Measurements from ENCODE around the gene MBIP.

MBIP gene

DNA sequence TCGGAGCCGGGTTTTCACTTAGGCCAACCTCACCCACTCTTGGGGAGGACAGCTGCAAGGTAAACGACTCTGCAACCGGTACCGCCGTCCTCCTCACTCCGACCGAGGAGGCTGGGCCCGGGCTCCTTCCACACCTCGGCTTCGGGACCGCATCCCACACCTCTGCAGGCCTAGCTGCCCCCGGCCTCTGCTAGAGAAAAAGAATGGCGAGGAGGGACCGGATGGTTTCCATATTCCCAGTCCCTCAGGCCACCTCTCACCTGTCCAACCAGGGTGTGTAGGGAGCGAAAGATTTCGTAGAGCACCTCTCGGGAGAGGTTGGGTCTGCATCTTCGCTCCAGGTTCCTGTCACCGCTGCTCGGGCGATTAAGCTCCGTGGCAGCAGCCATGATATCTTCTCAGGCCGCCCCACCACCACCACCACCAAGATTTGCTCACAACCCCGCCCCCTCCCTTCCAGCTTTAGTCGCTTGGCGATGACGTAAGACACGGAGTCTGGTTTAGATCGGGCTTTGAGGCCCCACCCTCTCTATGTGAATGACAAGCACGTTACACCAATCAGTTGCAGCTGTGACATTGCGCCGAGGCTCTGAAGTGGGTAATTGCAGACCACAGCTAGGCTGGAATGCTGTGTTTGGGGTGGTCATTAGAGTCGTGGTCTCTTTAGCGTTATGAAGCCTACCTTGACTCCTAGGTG is at the start of gene MBIP:
Gene MBIP (minus strand): TSS at position 438 of the 697 bp plus-strand sequence. CDS start 49 bp downstream, at position 389.
- TF ChIP-seq, protein P1, sequence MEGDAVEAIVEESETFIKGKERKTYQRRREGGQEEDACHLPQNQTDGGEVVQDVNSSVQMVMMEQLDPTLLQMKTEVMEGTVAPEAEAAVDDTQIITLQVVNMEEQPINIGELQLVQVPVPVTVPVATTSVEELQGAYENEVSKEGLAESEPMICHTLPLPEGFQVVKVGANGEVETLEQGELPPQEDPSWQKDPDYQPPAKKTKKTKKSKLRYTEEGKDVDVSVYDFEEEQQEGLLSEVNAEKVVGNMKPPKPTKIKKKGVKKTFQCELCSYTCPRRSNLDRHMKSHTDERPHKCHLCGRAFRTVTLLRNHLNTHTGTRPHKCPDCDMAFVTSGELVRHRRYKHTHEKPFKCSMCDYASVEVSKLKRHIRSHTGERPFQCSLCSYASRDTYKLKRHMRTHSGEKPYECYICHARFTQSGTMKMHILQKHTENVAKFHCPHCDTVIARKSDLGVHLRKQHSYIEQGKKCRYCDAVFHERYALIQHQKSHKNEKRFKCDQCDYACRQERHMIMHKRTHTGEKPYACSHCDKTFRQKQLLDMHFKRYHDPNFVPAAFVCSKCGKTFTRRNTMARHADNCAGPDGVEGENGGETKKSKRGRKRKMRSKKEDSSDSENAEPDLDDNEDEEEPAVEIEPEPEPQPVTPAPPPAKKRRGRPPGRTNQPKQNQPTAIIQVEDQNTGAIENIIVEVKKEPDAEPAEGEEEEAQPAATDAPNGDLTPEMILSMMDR (IDR thresholded peaks at IDR 0.05; ENCODE audit: low read depth, low read length), result no peak
- peak; percentile 98 for DNase-seq (ENCODE audit: low read depth, low spot score)
- H3K4me3 ChIP-seq (ENCODE audit: low read depth, low read length), result peak within 1 kb of the TSS; percentile 64
- in situ Hi-C loops (cut with HindIII; ENCODE audit: low sequenced_read_pairs), result no loop called here

GRCh38 chr14:36367985-36368774 is 47.7 kb upstream of the MBIP start:
- TF ChIP-seq, protein P1 (IDR thresholded peaks at IDR 0.05; ENCODE audit: low read depth, low read length), result no peak
- in situ Hi-C loops (cut with HindIII; ENCODE audit: low sequenced_read_pairs), result no loop called here
- no peak overlapping the region for H3K4me3 ChIP-seq (ENCODE audit: low read depth, low read length)
- DNase-seq (ENCODE audit: low read depth, low spot score), result no peak

DNA sequence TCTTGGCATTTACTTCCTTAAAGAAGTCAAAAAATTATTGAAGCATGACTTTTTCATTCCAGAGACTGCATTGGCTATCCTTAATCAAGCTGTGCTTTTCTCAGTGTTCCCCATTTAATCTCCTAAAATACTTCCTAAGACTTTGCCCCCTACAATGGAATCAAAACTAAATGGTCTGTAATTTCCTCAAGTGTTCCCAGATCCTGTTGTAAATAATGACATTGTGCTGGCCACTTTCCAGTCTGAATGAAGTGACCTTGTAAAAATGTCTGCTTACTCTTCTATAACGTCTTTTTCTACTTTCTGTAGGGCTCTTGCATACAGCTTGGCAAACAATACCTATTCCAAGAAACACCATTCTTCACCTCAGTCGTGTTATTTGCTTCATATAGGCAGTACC is 45.3 kb upstream of the MBIP start:
- TF ChIP-seq, protein P1 (IDR thresholded peaks at IDR 0.05; ENCODE audit: low read depth, low read length), result no peak
- in situ Hi-C loops (cut with HindIII; ENCODE audit: low sequenced_read_pairs), result no loop called here
- DNase-seq (ENCODE audit: low read depth, low spot score), result no peak
- H3K4me3 ChIP-seq (ENCODE audit: low read depth, low read length), result no peak overlapping the region

GRCh38 chr14:36363704-36364103 is 43.3 kb upstream of the MBIP start:
- DNase-seq (ENCODE audit: low read depth, low spot score), result no peak
- no peak overlapping the region for H3K4me3 ChIP-seq (ENCODE audit: low read depth, low read length)
- in situ Hi-C loops (cut with HindIII; ENCODE audit: low sequenced_read_pairs), result no loop called here

GRCh38 chr14:36362648-36363047 is 42.2 kb upstream of the MBIP start:
- H3K4me3 ChIP-seq (ENCODE audit: low read depth, low read length), result no peak overlapping the region
- in situ Hi-C loops (cut with HindIII; ENCODE audit: low sequenced_read_pairs), result no loop called here
- DNase-seq (ENCODE audit: low read depth, low spot score), result no peak
- TF ChIP-seq, protein P1 (IDR thresholded peaks at IDR 0.05; ENCODE audit: low read depth, low read length), result no peak

More at GRCh38 chr14:36363704-36364103, 43.3 kb upstream of the MBIP start:
- TF ChIP-seq, protein P1 (IDR thresholded peaks at IDR 0.05; ENCODE audit: low read depth, low read length), result no peak

GRCh38 chr14:36361210-36361853 is 40.9 kb upstream of the MBIP start:
- in situ Hi-C loops (cut with HindIII; ENCODE audit: low sequenced_read_pairs), result no loop called here
- H3K4me3 ChIP-seq (ENCODE audit: low read depth, low read length), result no peak overlapping the region
- no peak for DNase-seq (ENCODE audit: low read depth, low spot score)
- TF ChIP-seq, protein P1 (IDR thresholded peaks at IDR 0.05; ENCODE audit: low read depth, low read length), result no peak
